ENCODE data around the gene C21orf58. TPM values are rescaled to one million over a fixed set of nuclear protein-coding genes. Genes with fewer than 3 reads are reported as not detected.

The C21orf58 gene
- total RNA-seq, 1 experiment from 2014 or later, result 15.3 TPM

DNA sequence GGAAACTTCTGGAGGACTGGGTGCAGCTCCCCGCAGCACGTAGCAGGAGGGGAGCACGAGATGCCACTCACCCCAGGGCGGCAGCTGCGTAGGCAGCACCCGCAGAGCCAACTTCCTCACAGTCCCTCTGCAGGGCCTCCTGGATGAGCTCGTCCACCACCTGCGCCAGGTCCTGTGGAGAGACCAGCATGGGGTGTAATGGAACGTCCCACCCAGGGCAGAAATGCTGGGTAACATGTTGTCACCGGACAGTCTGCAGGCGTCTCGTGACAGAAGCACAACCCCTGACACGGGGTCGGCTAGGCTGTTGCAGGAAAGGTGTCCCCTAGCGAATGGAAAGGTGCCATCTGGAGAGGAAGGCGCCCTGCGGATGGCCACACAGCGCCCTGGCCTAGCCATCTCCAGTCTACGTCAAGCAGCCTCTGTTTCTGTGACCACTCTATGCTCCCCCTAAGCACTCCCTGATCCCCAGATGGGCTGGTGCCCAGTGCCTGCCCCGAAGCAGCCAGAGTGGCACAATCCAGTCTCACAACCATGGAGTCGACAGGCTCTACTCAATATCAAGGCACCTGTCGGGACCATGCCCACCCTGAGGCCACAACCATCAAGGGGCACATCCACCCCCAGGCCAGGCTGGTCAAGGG, 59.5 kb downstream of the C21orf58 start:
- Histone ChIP-seq H3K27ac (ENCODE audit: low read length) (no peak overlapping the region), H3K36me3 (ENCODE audit: low read depth, low read length) (peaks cover 57% of the 10 kb centered on the region), H4K20me1 (ENCODE audit: low read length) (peaks cover 11% of the 10 kb centered on the region; the same call in 1 of the 2 replicates), H3K4me3 (ENCODE audit: low read length) (no peak overlapping the region), H3F3A (ENCODE audit: low read length, unreplicated experiment) (no peaks in the 10 kb centered on the region), H3K9ac (ENCODE audit: low read length) (no peak overlapping the region), H3K79me2 (ENCODE audit: low read length) (no peaks in the 10 kb centered on the region), H3K9me3 (ENCODE audit: low read length) (no peaks in the 10 kb centered on the region), H3K27me3 (ENCODE audit: low read length) (no peaks in the 10 kb centered on the region), H3K9me2 (replicated peaks; ENCODE audit: low read length) (no peaks in the 10 kb centered on the region), H3K4me2 (ENCODE audit: low read length) (no peak overlapping the region), H2AFZ (ENCODE audit: low read length) (no peak overlapping the region), H3K4me1 (ENCODE audit: insufficient read depth, low read length) (peaks cover 3% of the 10 kb centered on the region)
- TF ChIP-seq EZH2phosphoT487 (IDR thresholded peaks at IDR 0.05; ENCODE audit: borderline replicate concordance, low read length), result no peak
- no peak for TF ChIP-seq EZH2 (IDR thresholded peaks at IDR 0.05; ENCODE audit: low read length, unreplicated experiment)
- TF ChIP-seq, protein P1, sequence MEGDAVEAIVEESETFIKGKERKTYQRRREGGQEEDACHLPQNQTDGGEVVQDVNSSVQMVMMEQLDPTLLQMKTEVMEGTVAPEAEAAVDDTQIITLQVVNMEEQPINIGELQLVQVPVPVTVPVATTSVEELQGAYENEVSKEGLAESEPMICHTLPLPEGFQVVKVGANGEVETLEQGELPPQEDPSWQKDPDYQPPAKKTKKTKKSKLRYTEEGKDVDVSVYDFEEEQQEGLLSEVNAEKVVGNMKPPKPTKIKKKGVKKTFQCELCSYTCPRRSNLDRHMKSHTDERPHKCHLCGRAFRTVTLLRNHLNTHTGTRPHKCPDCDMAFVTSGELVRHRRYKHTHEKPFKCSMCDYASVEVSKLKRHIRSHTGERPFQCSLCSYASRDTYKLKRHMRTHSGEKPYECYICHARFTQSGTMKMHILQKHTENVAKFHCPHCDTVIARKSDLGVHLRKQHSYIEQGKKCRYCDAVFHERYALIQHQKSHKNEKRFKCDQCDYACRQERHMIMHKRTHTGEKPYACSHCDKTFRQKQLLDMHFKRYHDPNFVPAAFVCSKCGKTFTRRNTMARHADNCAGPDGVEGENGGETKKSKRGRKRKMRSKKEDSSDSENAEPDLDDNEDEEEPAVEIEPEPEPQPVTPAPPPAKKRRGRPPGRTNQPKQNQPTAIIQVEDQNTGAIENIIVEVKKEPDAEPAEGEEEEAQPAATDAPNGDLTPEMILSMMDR (conservative IDR thresholded peaks at IDR 0.05; ENCODE audit: low read depth, low read length), result no peak
- ChIA-PET CTCF (interaction anchor here (0.6 kb wide), 1 partner anchor 61 kb away, joined by 5 read pairs; no protein-coding TSS in a partner anchor), POLR2A (ENCODE audit: unreplicated experiment) (no interaction called here)
- no TSS peak for BruUV-seq (replicated peaks)
- DNase-seq (no peak), ATAC-seq (no peak)
- intact Hi-C loops (cut with micrococcal nuclease), result loop anchor here (10.0 kb wide), 1 partner anchor 61 kb away; the partner anchor contains the start of genes C21orf58 and PCNT

DNA sequence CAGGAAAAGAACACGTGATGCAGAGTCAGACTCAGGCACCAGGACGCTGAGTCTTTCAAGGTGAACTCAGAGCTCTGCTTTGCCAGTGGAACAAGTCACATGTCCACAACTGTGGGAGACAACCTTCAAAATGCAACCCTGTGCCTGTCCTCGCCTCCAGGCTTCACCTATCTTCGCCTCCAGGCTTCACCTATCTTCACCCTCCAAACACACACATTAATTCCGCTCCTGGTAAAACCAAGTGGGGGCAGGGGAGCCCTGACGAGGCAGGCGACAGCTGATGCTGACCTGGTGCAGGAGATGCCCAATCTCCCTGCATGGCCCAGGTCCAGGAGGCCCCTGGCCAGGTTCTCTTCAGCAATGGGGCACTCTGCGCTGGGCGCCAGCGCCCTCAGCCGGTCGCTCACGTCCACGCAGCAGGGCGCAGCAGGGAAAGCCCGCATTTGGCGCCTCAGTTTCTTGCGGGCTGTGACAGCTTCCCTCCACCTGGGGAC, 67.1 kb downstream of the C21orf58 start:
- ATAC-seq, result no peak
- Histone ChIP-seq H3K9me3 (ENCODE audit: low read length) (no peaks in the 10 kb centered on the region), H3K4me3 (ENCODE audit: low read length) (no peak overlapping the region), H3K4me2 (ENCODE audit: low read length) (no peak overlapping the region), H3K9ac (ENCODE audit: low read length) (no peak overlapping the region), H3F3A (ENCODE audit: low read length, unreplicated experiment) (no peaks in the 10 kb centered on the region), H3K79me2 (ENCODE audit: low read length) (no peaks in the 10 kb centered on the region), H3K36me3 (ENCODE audit: low read depth, low read length) (peaks cover 57% of the 10 kb centered on the region), H3K27me3 (ENCODE audit: low read length) (no peaks in the 10 kb centered on the region), H3K9me2 (replicated peaks; ENCODE audit: low read length) (no peaks in the 10 kb centered on the region), H3K4me1 (ENCODE audit: insufficient read depth, low read length) (no peaks in the 10 kb centered on the region), H3K27ac (ENCODE audit: low read length) (no peak overlapping the region), H2AFZ (ENCODE audit: low read length) (no peak overlapping the region), H4K20me1 (ENCODE audit: low read length) (no peaks in the 10 kb centered on the region)
- intact Hi-C loops (cut with micrococcal nuclease), result no loop called here
- no peak for DNase-seq
- TF ChIP-seq EZH2phosphoT487 (IDR thresholded peaks at IDR 0.05; ENCODE audit: borderline replicate concordance, low read length) (no peak), EZH2 (IDR thresholded peaks at IDR 0.05; ENCODE audit: low read length, unreplicated experiment) (no peak)
- TF ChIP-seq, protein P1 (conservative IDR thresholded peaks at IDR 0.05; ENCODE audit: low read depth, low read length), result no peak
- ChIA-PET CTCF (no interaction called here), POLR2A (ENCODE audit: unreplicated experiment) (no interaction called here)
- no TSS peak for BruUV-seq (replicated peaks)

DNA sequence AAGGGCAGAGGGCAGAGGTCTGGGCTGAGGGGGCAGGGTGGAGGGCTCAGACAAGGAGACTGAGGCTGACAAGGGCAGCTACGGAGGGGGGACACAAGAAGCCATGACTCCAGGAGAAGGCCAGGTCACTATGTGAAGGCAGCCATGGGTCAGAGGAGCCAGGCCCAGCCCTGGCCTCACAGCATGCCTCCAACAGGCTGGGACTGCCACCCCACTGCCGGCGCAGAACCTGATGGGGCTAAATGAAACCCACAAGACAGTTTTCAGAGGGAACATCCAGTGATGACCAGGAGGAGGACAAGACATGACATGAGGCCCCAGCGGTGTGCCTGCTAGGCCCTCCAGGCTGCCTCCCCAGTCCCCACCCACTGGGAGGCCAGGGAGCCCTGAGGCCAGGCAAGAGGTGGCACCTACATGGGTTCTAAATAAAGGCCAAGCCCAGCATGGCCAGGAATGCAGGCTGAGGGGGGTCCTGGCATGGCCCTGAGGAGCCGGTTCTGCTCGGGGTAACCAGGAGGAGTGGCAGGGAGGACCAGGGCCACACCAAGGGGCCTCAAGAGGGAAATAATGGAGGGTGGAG, 67.8 kb downstream of the C21orf58 start:
- Histone ChIP-seq H2AFZ (ENCODE audit: low read length) (no peak overlapping the region), H3K79me2 (ENCODE audit: low read length) (no peaks in the 10 kb centered on the region), H3K36me3 (ENCODE audit: low read depth, low read length) (peaks cover 58% of the 10 kb centered on the region), H4K20me1 (ENCODE audit: low read length) (no peaks in the 10 kb centered on the region), H3K27me3 (ENCODE audit: low read length) (no peaks in the 10 kb centered on the region), H3K9ac (ENCODE audit: low read length) (no peak overlapping the region), H3K4me2 (ENCODE audit: low read length) (no peak overlapping the region), H3K27ac (ENCODE audit: low read length) (no peak overlapping the region), H3K9me3 (ENCODE audit: low read length) (no peaks in the 10 kb centered on the region), H3K4me1 (ENCODE audit: insufficient read depth, low read length) (no peaks in the 10 kb centered on the region), H3K9me2 (replicated peaks; ENCODE audit: low read length) (no peaks in the 10 kb centered on the region), H3F3A (ENCODE audit: low read length, unreplicated experiment) (no peaks in the 10 kb centered on the region), H3K4me3 (ENCODE audit: low read length) (no peak overlapping the region)
- POLR2A ChIA-PET (ENCODE audit: unreplicated experiment), result no interaction called here
- BruUV-seq (replicated peaks), result no TSS peak
- CTCF ChIA-PET, result no interaction called here
- ATAC-seq (no peak), DNase-seq (no peak)
- intact Hi-C loops (cut with micrococcal nuclease), result no loop called here
- TF ChIP-seq, protein P1 (conservative IDR thresholded peaks at IDR 0.05; ENCODE audit: low read depth, low read length), result no peak
- TF ChIP-seq EZH2 (IDR thresholded peaks at IDR 0.05; ENCODE audit: low read length, unreplicated experiment), result no peak
- TF ChIP-seq EZH2phosphoT487 (IDR thresholded peaks at IDR 0.05; ENCODE audit: borderline replicate concordance, low read length), result no peak
